Stimulated activated naive CD8-positive, alpha-beta T cell treated with anti-CD3 and anti-CD28 coated beads, Interleukin-15, amount 100 ng/mL, for 72 hours (primary cell): Measurements from ENCODE around the gene LGI4.

Experiments
- ATAC-seq: fragments of 150-1000 bp; cut with Tn5 transposase; 2 replicates; pipeline ENCODE4 v1.10.0; 2021; ENCODE audit warnings: mild to moderate bottlenecking, moderate library complexity
- DNase-seq, 2 donors: peaks; one replicate each; pipeline ENCODE4 v3.0.0; 2021 to 2022
- H3K27ac Mint-ChIP-seq, 2 donors: one replicate each; pipeline ENCODE4 v1.8.0; 2022; ENCODE audit warnings: mild to moderate bottlenecking in 2 of 2, mixed read lengths in 2 of 2, moderate library complexity in 2 of 2
- H3K27me3 Mint-ChIP-seq: one replicate; pipeline ENCODE4 v1.8.0; 2022; ENCODE audit warnings: mixed read lengths
- H3K4me1 Mint-ChIP-seq: one replicate; pipeline ENCODE4 v1.8.0; 2022; ENCODE audit warnings: mild to moderate bottlenecking, mixed read lengths
- H3K4me3 Mint-ChIP-seq, 2 donors: one replicate each; pipeline ENCODE4 v1.8.0; 2022; ENCODE audit warnings: mild to moderate bottlenecking in 2 of 2, mixed read lengths in 2 of 2, moderate library complexity in 1 of 2
- H3K9me3 Mint-ChIP-seq, 2 donors: one replicate each; pipeline ENCODE4 v1.8.0; 2022; ENCODE audit warnings: mixed read lengths in 2 of 2

Gene LGI4

DNA sequence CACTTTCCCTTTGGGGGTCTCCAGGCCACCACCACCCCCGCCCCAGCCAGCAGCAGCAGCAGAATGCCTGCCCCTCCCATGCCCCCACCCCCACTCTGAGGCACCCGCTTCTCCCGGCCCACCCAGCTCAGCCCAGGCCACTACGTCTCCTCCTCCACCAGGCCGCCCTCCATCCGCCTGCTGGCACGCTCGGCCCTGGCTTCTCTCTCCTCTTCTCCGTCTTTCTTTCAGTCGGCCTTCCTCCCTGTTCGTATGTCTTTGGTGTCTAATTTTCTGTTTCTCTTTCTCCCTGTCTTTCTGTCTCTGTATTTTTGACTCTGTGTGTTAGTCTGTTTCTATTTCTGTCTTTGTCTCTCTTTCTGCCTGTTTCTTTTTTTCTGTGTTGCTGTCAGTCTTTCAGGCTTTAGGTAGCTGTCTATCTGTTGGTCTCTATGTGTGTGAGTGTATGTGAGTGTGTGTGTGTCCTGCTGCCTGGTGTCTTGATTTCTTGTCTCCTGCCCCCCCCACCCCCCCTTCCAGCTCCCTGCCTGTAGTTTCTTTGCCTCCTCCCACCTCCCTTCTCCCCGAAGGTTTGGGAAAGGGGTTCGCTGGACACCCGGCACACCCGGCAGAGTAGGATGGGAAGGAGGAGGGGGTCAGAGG lies at the start of gene LGI4:
LGI4 (minus strand) TSS at position 459 of the 642 bp plus-strand sequence; CDS start at position 80, 379 bp downstream.
- Mint-ChIP-seq H3K4me1 (no peaks in the 10 kb centered on the region), H3K9me3 (peaks cover 5 to 15% of the 10 kb centered on the region in 2 donors), H3K27ac (peak within 1 kb of the TSS in 1 of 2 donors; percentile 1), H3K27me3 (peaks cover 9% of the 10 kb centered on the region), H3K4me3 (no peak within 1 kb of the TSS)
- DNase-seq (no peak), ATAC-seq (no peak)

DNA sequence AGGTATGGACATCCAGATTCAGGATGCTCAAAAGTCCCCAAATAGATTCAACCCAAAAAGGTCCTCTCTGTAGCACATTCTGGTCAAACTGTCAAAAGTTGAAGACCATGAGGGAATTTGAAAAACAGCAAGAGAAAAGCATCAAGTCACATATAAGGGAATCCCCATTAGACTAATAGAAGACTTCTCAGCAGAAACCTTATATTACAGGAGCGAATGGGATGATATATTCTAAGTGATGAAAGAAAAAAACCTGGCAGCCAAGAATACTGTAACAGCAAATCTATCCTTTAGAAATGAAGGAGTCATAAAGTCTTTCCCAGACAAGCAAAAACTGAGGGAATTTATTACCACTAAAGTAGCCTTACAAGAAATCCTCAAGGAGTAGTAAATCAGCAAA lies 49.4 kb upstream of the LGI4 start:
- H3K4me1 Mint-ChIP-seq = peaks cover 18% of the 10 kb centered on the region

DNA sequence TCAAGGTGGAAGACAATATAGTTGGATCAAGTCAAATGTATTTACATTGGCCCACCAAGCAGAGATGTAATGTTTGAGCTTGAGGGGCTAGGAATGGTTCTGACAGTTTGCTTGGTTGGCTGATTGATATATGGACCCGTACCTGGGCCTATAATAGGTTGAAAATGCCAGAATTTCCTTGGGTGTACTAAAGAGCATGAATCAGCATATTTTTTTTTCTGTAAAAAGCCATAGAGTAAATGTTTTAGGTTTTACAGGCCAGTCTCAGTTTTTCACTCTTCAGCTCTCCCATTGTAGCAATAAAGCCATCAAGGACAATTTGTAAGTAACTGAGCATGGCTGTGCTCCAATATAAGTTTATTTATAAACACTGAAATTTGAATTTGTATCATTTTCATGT lies 46.5 kb upstream of the LGI4 start:
- Mint-ChIP-seq H3K27me3 (no peaks in the 10 kb centered on the region), H3K9me3 (peaks cover 18 to 33% of the 10 kb centered on the region in 2 donors), H3K4me1 (peaks cover 40% of the 10 kb centered on the region), H3K27ac (no peak overlapping the region), H3K4me3 (no peak overlapping the region)
- no peak for DNase-seq
- ATAC-seq = no peak

More for the DNA sequence above, 49.4 kb upstream of the LGI4 start:
- H3K9me3 Mint-ChIP-seq = peaks cover 4 to 19% of the 10 kb centered on the region in 2 donors
- ATAC-seq (no peak), DNase-seq (no peak)
- H3K27me3 Mint-ChIP-seq = no peaks in the 10 kb centered on the region
- H3K4me3 Mint-ChIP-seq = no peak overlapping the region
- H3K27ac Mint-ChIP-seq = no peak overlapping the region

DNA sequence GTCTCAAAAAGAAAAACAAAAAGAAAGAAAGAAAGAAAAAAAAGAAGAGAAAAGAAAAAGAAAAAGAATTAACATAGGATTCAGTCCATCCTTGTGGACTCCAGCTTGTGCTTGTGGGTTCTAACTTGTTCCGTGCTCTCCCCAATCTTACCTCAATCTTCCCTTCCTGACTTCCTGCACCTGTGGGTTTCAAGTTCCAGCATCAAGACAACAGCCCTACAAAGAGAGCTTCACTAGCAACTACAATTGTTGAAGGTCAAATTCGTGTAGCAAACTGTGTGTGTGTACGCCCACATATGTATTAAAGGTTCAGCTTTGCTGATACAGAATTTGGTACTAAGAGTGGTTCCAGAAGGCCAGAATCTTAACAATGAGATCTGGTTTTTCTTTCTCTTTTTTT lies 45.0 kb upstream of the LGI4 start:
- DNase-seq (no peak), ATAC-seq (no peak)
- peaks cover 18 to 30% of the 10 kb centered on the region in 2 donors for H3K9me3 Mint-ChIP-seq
- peak overlapping the region in 1 of 2 donors; percentile 24 for H3K4me3 Mint-ChIP-seq
- peaks cover 52% of the 10 kb centered on the region for H3K4me1 Mint-ChIP-seq
- H3K27me3 Mint-ChIP-seq = no peaks in the 10 kb centered on the region
- H3K27ac Mint-ChIP-seq = no peak overlapping the region

DNA sequence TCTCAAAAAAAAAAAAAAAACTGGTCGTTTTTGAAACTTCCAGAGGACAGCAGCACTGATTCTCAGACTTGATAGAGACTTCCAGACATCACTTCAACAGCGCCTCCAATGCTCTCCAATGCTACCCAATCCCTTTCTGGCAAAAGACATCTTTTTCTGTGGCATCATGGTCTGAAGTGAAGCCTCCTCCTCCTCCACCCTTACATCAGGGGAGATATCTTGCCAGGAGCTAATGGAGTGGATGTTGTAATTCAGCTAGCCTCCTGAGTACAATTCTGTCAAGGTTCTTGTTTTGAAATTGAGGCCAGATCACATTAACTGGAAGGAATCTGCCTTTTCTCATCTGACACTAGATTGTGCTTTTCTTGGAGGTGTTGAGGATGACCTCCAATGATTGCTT lies 43.8 kb upstream of the LGI4 start:
- Mint-ChIP-seq H3K27me3 (no peaks in the 10 kb centered on the region), H3K27ac (no peak overlapping the region), H3K4me3 (no peak overlapping the region), H3K4me1 (peaks cover 53% of the 10 kb centered on the region), H3K9me3 (peaks cover 18 to 23% of the 10 kb centered on the region in 2 donors)
- ATAC-seq = no peak
- no peak for DNase-seq

DNA sequence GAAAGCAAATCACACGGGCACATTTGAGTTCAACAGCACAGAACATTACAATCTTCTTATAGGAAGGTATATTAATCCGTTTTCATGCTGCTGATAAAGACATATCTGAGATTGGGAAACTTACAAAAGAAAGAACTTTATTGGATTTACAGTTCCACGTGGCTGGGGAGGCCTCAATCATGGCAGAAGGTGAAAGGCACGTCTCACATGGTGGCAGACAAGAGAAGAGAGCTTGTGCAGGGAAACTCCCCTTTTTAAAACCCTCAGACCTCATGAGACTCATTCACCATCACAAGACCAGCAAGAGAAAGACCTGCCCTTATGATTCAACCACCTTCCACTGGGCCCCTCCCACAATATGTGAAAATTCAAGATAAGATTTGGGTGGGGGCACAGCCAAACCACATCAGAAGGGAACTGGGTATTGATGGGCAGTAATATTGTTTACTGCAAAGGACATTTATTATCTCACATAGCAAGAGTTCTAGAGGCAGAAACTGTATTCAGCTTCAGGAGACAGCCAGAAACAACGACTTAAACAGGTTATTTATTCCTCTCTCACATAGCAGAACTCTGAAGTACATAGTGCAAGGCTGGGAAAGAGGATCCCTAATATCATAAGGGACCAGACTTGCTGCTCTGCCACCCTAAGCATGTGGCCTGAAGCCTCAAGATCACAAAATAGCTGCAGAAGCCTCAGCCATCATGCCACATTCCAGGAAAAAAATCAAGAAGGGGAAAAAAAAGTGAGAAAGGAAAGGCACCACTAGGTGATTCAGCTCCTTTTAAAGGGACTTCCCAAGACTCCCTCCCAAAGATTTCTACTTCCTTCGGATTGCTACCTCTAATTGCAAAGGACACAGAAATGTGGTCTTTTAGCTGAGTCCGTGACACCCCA lies 42.8 kb upstream of the LGI4 start:
- Mint-ChIP-seq H3K4me1 (peaks cover 48% of the 10 kb centered on the region), H3K27me3 (no peaks in the 10 kb centered on the region), H3K27ac (no peak overlapping the region), H3K4me3 (no peak overlapping the region), H3K9me3 (peaks cover 14 to 17% of the 10 kb centered on the region in 2 donors)
- ATAC-seq = no peak
- DNase-seq = no peak

DNA sequence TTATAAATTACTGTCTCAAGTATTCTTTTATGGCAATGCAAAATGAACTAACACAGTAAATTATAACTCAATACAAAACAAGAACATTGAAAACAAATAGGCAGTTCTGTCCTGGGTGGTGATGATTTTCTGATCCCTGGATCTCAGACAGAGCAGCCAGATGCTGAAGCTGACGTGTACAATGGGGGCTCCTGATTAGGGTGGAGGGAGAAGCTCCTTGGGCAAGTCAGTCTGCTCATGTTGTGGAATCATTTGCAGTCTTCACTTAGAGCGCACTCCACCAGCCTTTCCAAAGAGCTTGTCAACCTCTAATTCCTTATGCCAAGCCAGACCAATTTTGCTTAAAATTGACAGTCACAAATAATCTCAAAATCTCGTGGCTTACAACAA lies 41.3 kb upstream of the LGI4 start:
- Mint-ChIP-seq H3K27me3 (no peaks in the 10 kb centered on the region), H3K27ac (no peak overlapping the region), H3K4me1 (peaks cover 55% of the 10 kb centered on the region), H3K9me3 (peaks cover 14% of the 10 kb centered on the region in 2 donors), H3K4me3 (no peak overlapping the region)
- DNase-seq = no peak
- no peak for ATAC-seq

DNA sequence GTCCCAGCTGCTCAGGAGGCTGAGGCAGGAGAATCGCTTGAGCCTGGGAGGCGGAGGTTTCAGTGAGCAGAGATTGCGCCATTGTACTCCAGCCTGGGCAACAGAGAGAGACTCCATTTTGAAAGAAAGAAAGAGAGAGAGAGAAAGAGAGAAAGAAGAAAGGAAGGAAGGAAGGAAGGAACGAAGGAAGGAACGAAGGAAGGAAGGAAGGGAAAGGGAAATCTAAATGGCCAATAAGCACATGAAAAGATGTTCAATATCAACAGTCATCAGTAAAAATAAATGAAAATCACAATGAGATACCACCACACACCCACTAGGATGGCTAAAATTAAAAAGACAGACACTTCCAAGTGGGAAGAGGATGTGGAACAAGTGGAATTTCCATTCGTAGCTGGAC lies 39.4 kb upstream of the LGI4 start:
- ATAC-seq (no peak), DNase-seq (no peak)
- peaks cover 54% of the 10 kb centered on the region for H3K4me1 Mint-ChIP-seq
- H3K27me3 Mint-ChIP-seq = no peaks in the 10 kb centered on the region
- H3K4me3 Mint-ChIP-seq = no peak overlapping the region
- peak overlapping the region in 1 of 2 donors; percentile 72 for H3K27ac Mint-ChIP-seq
- H3K9me3 Mint-ChIP-seq = peaks cover 14% of the 10 kb centered on the region in 2 donors

DNA sequence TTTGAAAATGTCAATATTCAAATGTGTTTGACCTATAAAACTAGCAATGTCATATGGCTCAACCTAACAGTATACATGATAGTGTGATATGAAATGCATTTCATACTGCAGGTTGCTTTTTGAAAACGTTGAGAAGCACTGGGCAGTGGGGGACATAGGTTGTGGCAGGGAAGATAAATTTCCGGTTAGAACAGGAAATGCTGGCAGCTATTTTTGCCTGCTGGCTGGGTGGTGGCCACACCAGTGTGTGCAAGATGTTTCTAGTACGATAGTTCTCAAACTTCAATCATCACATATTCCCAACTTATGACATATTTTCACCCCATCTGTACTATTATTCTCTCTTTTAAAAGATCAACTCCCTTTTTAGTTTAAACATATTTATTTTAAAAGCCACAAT lies 36.9 kb upstream of the LGI4 start:
- Mint-ChIP-seq H3K4me1 (peaks cover 48% of the 10 kb centered on the region), H3K4me3 (no peak overlapping the region), H3K27me3 (no peaks in the 10 kb centered on the region), H3K27ac (peak overlapping the region in 1 of 2 donors; percentile 89), H3K9me3 (peaks cover under 1 to 6% of the 10 kb centered on the region in 2 donors)
- no peak for ATAC-seq
- no peak for DNase-seq

DNA sequence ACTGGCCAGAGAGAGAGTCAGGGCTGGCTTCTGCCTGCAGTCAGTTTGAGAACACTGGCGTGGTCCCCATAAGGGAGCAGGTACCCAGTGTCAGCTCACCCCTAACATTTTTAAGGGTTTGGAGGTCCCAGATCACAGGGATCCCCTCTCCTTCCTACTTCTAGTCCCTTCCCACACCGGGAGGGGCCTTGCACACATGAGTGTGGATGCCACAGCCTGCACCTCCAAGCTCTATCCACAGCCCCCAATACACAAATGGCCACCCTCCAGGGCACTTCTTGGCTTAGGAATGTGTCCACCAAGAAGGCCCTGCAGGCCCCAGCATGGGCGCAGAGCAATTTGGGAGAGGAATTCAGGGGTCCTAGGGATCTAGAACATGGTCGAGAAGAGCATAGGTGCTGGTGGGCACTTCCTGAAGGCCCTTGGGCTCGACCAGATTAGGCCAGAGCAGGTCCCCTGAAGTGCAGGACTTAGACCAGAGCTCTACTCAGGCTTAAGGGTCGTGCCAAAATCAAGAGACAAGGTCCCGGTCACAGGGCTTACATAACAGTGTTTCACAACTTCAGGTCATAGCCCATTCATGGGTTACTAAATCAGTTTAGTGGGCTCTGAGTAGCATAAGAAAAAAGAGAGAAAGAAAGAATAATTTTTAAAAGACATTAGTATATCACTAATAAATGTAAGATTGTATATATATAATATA lies 35.7 kb upstream of the LGI4 start:
- no peak for DNase-seq
- Mint-ChIP-seq H3K9me3 (peaks cover 12 to 18% of the 10 kb centered on the region in 2 donors), H3K4me3 (no peak overlapping the region), H3K27me3 (no peaks in the 10 kb centered on the region), H3K4me1 (peaks cover 51% of the 10 kb centered on the region), H3K27ac (peak overlapping the region in 1 of 2 donors; percentile 31)
- ATAC-seq = no peak

DNA sequence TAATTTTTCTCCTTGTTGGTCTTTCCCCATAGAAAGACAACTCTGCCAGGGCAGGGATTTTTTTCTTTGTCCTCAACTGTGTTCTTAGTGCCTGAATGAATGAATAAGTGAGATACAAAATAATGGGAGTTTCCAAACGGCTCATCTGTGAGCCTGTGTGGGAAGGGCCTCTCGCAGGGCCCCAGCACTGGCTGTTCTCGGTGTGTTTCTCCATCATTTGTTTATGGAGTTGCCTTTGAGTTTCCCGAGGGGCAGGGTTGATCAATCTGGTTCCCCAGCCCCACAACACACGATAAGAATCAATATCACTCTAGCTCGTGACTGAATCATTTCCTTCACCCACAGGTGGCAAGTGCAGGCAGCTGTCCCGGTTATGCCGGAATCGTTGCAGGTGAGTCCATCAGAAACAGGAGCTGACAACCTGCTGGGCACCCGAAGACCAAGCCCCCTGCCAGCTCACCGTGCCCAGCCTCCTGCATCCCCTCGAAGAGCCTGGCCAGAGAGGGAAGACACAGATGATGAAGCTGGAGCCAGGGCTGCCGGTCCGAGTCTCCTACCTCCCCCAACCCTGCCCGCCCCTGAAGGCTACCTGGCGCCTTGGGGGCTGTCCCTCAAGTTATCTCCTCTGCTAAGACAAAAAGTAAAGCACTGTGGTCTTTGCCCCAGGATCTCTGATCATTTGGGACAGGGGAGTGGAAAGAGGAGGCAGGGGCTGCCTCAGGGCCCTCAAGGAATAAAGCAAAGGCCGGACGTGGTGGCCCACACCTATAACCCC lies 34.5 kb upstream of the LGI4 start:
- Mint-ChIP-seq H3K9me3 (peaks cover 21 to 28% of the 10 kb centered on the region in 2 donors), H3K4me3 (no peak overlapping the region), H3K4me1 (peaks cover 45% of the 10 kb centered on the region), H3K27ac (peak overlapping the region; percentile 31 to 88), H3K27me3 (no peaks in the 10 kb centered on the region)
- DNase-seq (no peak), ATAC-seq (no peak)

DNA sequence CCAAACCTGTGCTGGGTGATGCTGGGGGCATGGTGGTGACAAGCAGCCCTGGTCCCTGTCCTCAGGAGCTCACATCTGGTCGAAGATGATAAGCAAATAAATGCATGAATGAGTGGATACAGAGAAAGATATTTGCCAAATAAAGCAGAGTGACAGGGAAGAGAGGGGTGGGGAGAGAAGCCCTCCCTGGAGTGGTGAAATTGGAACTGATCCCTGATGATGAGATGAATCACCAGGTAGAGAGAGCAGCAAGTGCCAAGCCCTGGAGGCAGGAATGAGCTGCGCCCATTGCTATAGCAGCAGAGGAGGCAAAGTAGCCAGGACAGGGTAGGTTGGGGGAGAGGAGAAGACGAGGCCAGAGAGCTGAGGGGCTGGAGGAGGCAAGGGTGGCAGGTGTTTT lies 33.3 kb upstream of the LGI4 start:
- ATAC-seq (no peak), DNase-seq (no peak)
- no peak overlapping the region for H3K27ac Mint-ChIP-seq
- peaks cover 27 to 38% of the 10 kb centered on the region in 2 donors for H3K9me3 Mint-ChIP-seq
- H3K27me3 Mint-ChIP-seq = no peaks in the 10 kb centered on the region
- H3K4me3 Mint-ChIP-seq = no peak overlapping the region
- peaks cover 45% of the 10 kb centered on the region for H3K4me1 Mint-ChIP-seq

DNA sequence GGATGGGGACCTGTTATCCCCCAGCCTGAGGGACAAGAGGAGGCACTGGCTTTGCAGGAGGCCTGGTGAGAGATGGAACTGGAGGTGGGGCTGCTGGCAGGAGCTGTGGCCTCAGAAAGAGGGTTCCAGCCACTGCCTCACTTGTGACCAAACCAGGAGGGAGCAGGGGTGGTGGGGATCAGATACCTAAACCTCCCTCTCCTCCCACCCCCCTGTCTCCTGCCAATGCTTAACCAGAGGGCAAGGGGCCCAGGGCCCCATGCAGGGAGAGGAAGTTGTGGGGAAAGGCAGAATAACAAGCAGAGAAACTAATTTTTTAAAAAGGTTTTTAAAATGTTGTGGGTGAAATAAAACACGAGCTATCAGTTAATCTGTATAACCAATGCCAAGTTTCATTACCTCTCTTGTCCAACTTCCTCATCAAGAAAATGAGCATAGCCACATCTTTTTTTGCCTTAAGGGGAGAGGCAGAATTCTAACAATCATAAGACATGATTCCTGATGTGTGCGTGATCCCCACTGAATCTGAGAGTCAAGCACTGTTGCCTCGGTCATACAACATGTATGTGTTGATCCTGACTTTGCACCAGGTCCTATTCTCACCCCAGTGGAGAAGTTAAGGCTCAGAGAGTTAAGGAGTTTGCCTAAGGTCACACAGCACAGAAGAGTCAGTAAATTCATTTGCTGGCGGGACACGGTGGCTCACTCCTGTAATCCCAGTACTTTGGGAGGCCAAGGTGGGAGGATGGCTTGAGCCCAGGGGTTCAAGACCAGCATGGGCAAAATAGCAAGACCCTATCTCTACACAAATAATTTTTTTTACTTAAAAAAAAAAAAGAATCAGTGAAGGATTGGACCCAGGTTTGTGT lies 32.6 kb upstream of the LGI4 start:
- H3K9me3 Mint-ChIP-seq = peaks cover 29 to 45% of the 10 kb centered on the region in 2 donors
- H3K4me3 Mint-ChIP-seq = no peak overlapping the region
- peaks cover 45% of the 10 kb centered on the region for H3K4me1 Mint-ChIP-seq
- no peak for ATAC-seq
- DNase-seq = no peak
- H3K27me3 Mint-ChIP-seq = no peaks in the 10 kb centered on the region
- peak overlapping the region in 1 of 2 donors; percentile 76 for H3K27ac Mint-ChIP-seq
